ENCODE measurements around the gene ZNF148.

DNA sequence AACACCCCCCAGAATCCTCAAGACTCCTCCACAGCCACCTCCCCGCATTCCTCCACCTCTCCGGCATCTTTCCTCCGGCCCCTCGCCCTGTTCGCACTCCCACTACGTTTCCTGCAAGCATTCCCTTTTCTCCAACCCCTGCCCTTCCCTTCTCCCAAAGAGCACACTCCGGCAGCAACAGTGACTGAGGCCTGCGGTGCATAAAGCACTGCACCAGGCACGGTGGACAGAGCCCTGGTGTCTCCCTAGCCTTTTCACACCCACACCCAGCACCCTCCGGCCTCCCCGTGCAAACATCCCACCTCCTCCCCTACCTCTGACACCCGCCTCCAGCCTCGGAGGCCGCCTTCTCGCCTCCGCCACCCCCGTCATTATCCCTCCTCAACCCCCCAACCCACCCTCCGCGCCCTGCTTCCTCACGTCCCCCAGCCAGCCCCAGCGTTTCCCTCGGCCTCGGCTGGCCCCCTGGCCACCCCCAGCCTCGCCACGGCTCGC lies 577 bp downstream of the ZNF148 start:
- TF ChIP-seq EZH2 (IDR thresholded peaks at IDR 0.05; ENCODE audit: borderline replicate concordance, low read depth, low read length, severe bottlenecking), result no peak
- peak; percentile 6 for TF ChIP-seq CTCF (IDR thresholded peaks at IDR 0.05; ENCODE audit: borderline replicate concordance, extremely low read depth, low read length, poor library complexity, severe bottlenecking)
